ENCODE measurements around the gene MOBP.

MOBP gene

GRCh38 chr3:39513791-39514369 is 46.4 kb downstream of the MOBP start:
- DNase-seq (ENCODE audit: low spot score): no peak
- TF ChIP-seq CTCF (IDR thresholded peaks at IDR 0.05; ENCODE audit: extremely low read depth, missing control alignments): no peak

GRCh38 chr3:39515681-39516441 is 48.4 kb downstream of the MOBP start:
- no peak for TF ChIP-seq CTCF (IDR thresholded peaks at IDR 0.05; ENCODE audit: extremely low read depth, missing control alignments)
- DNase-seq (ENCODE audit: low spot score): no peak

GRCh38 chr3:39519103-39519502 is 51.6 kb downstream of the MOBP start:
- TF ChIP-seq CTCF (IDR thresholded peaks at IDR 0.05; ENCODE audit: extremely low read depth, missing control alignments): no peak

GRCh38 chr3:39519554-39520288 is 52.2 kb downstream of the MOBP start:
- DNase-seq (ENCODE audit: low spot score): no peak
- no peak for TF ChIP-seq CTCF (IDR thresholded peaks at IDR 0.05; ENCODE audit: extremely low read depth, missing control alignments)

More at GRCh38 chr3:39519103-39519502, 51.6 kb downstream of the MOBP start:
- DNase-seq (ENCODE audit: low spot score): no peak

GRCh38 chr3:39521456-39521855 is 54.0 kb downstream of the MOBP start:
- no peak for TF ChIP-seq CTCF (IDR thresholded peaks at IDR 0.05; ENCODE audit: extremely low read depth, missing control alignments)
- DNase-seq (ENCODE audit: low spot score): no peak

GRCh38 chr3:39524107-39524506 is 56.6 kb downstream of the MOBP start:
- no peak for DNase-seq (ENCODE audit: low spot score)
- TF ChIP-seq CTCF (IDR thresholded peaks at IDR 0.05; ENCODE audit: extremely low read depth, missing control alignments): no peak

GRCh38 chr3:39528844-39529243 is 61.4 kb downstream of the MOBP start:
- no peak for TF ChIP-seq CTCF (IDR thresholded peaks at IDR 0.05; ENCODE audit: extremely low read depth, missing control alignments)
- DNase-seq (ENCODE audit: low spot score): no peak
